ENCODE data around the gene CDH4.
A peak's percentile ranks its signal among the peaks of the same experiment; 100 is the strongest.

The CDH4 gene

DNA sequence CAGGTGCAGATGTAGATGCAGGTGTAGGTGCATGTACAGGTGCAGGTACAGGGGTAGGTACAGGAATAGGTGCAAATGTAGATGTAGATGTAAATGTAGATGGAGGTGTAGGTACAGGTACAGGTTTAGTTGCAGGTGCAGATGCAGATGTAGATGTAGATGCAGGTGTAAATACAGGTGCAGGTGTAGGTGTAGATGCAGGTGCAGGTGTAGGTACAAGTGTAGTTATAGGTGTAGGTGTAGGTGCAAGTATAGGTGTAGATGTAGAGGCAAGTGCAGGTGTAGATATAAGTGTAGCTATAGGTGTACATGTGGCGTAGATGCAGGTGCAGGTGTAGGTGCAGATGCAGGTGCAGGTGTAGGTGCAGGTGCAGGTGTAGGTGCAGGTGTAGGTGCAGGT lies 34.2 kb upstream of the CDH4 start:
- CTCF ChIA-PET, result interaction anchor here (4.7 kb wide), 1 partner anchor 11 kb away, joined by 74 read pairs; no protein-coding TSS in a partner anchor
- TF ChIP-seq, protein P1, sequence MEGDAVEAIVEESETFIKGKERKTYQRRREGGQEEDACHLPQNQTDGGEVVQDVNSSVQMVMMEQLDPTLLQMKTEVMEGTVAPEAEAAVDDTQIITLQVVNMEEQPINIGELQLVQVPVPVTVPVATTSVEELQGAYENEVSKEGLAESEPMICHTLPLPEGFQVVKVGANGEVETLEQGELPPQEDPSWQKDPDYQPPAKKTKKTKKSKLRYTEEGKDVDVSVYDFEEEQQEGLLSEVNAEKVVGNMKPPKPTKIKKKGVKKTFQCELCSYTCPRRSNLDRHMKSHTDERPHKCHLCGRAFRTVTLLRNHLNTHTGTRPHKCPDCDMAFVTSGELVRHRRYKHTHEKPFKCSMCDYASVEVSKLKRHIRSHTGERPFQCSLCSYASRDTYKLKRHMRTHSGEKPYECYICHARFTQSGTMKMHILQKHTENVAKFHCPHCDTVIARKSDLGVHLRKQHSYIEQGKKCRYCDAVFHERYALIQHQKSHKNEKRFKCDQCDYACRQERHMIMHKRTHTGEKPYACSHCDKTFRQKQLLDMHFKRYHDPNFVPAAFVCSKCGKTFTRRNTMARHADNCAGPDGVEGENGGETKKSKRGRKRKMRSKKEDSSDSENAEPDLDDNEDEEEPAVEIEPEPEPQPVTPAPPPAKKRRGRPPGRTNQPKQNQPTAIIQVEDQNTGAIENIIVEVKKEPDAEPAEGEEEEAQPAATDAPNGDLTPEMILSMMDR (IDR thresholded peaks at IDR 0.05; ENCODE audit: insufficient read depth, low read length, missing control alignments), result no peak
- no peak overlapping the region for H3K4me3 ChIP-seq (ENCODE audit: low read depth, low read length)
- no peak for DNase-seq (ENCODE audit: low read depth, low spot score)
- POLR2A ChIA-PET, result no interaction called here

- CTCF ChIA-PET, result interaction anchor here (0.8 to 4.7 kb wide), 4 partner anchors 9 to 44 kb away, joined by 3 to 74 read pairs (median 4); no protein-coding TSS in a partner anchor
- no peak overlapping the region for H3K4me3 ChIP-seq (ENCODE audit: low read depth, low read length)
- TF ChIP-seq, protein P1 (IDR thresholded peaks at IDR 0.05; ENCODE audit: insufficient read depth, low read length, missing control alignments), result no peak
- DNase-seq (ENCODE audit: low read depth, low spot score), result peak; percentile 21
- POLR2A ChIA-PET, result interaction anchor here (1.3 kb wide), 1 partner anchor 33 kb away, joined by 6 read pairs; no protein-coding TSS in a partner anchor
These were observed 33.0 kb upstream of the CDH4 start for GRCh38 chr20:61219021-61219431.

- ChIA-PET POLR2A (no interaction called here), CTCF (interaction anchor here (1.0 to 4.7 kb wide), 4 partner anchors 8 to 43 kb away, joined by 3 to 74 read pairs (median 4); no protein-coding TSS in a partner anchor)
These were observed 31.9 kb upstream of the CDH4 start for GRCh38 chr20:61220131-61220530.

DNA sequence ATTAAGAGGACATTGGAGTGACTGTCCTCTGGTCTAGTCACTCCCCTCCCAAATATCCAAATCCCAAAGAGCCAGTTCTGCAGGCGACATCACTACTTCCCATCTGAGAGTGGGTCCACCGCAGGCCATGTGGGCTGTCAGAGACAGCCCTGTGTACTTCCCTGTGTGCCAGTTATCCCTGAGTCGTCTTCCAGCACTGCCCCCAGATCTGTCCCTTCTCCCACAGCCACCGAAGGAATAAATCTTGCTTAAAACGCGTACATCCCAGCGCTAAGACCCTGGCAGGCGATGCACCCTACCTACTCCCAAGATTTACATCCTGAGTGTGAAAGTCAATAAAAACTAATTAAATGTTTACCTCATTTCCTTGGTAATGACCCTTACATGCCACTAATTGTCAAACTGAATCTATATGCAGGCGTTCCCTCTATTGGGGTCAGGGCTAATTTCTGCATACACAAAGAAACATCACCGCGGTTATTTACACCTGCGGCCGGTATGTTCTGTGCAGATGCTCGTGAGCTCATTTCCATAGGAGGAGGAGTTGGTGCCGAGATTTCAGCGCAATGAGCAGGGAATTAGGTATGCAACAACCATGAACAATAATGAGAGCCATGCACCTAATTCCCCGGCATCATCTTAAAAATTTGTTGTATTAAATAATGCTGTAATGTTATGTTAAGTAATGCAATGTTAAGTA lies 31.3 kb upstream of the CDH4 start:
- no peak for DNase-seq (ENCODE audit: low read depth, low spot score)
- no peak overlapping the region for H3K4me3 ChIP-seq (ENCODE audit: low read depth, low read length)
- POLR2A ChIA-PET, result no interaction called here
- CTCF ChIA-PET, result interaction anchor here (1.0 to 4.7 kb wide), 3 partner anchors 8 to 43 kb away, joined by 3 to 74 read pairs (median 3); no protein-coding TSS in a partner anchor
- TF ChIP-seq, protein P1 (IDR thresholded peaks at IDR 0.05; ENCODE audit: insufficient read depth, low read length, missing control alignments), result no peak

More at GRCh38 chr20:61220131-61220530, 31.9 kb upstream of the CDH4 start:
- H3K4me3 ChIP-seq (ENCODE audit: low read depth, low read length), result no peak overlapping the region
- TF ChIP-seq, protein P1 (IDR thresholded peaks at IDR 0.05; ENCODE audit: insufficient read depth, low read length, missing control alignments), result no peak
- DNase-seq (ENCODE audit: low read depth, low spot score), result no peak

DNA sequence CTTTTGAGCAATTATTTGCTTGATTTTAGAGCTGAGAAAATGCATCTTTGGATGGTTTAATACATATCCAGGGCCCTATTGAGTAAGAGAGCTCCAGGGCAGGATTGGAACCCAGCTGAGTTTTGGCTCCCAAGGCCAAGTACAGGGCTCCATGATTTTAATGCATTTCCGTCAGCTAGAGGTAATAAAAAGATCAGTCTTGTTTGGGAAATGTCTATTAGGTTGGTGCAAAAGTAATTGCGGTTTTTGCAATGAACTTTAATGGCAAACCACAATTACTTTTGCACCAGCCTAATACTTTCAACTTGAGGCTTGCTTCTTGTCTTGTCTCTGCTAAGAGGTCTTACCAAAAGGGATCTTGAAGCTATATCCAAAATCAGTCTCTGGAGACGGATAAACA lies 29.4 kb upstream of the CDH4 start:
- no peak overlapping the region for H3K4me3 ChIP-seq (ENCODE audit: low read depth, low read length)
- no peak for DNase-seq (ENCODE audit: low read depth, low spot score)
- CTCF ChIA-PET, result interaction anchor here (0.9 to 1.9 kb wide), 3 partner anchors 13 to 1012 kb away, joined by 3 to 5 read pairs (median 4); no protein-coding TSS in a partner anchor
- TF ChIP-seq, protein P1 (IDR thresholded peaks at IDR 0.05; ENCODE audit: insufficient read depth, low read length, missing control alignments), result no peak
- POLR2A ChIA-PET, result no interaction called here

GRCh38 chr20:61223121-61223520 lies 28.9 kb upstream of the CDH4 start:
- no peak overlapping the region for H3K4me3 ChIP-seq (ENCODE audit: low read depth, low read length)
- TF ChIP-seq, protein P1 (IDR thresholded peaks at IDR 0.05; ENCODE audit: insufficient read depth, low read length, missing control alignments), result no peak
- ChIA-PET CTCF (interaction anchor here (0.9 to 1.9 kb wide), 2 partner anchors 14 to 1012 kb away, joined by 4 to 5 read pairs; no protein-coding TSS in a partner anchor), POLR2A (no interaction called here)
- DNase-seq (ENCODE audit: low read depth, low spot score), result no peak

Measured in AG04449 (cell line).